ENCODE results near the gene RERG. TPM values are rescaled to one million over a fixed set of nuclear protein-coding genes. Genes with fewer than 3 reads are reported as not detected.

The RERG gene
- total RNA-seq, 4 donors from 2014 or later, result 61.6 to 236 (median 150) TPM

DNA sequence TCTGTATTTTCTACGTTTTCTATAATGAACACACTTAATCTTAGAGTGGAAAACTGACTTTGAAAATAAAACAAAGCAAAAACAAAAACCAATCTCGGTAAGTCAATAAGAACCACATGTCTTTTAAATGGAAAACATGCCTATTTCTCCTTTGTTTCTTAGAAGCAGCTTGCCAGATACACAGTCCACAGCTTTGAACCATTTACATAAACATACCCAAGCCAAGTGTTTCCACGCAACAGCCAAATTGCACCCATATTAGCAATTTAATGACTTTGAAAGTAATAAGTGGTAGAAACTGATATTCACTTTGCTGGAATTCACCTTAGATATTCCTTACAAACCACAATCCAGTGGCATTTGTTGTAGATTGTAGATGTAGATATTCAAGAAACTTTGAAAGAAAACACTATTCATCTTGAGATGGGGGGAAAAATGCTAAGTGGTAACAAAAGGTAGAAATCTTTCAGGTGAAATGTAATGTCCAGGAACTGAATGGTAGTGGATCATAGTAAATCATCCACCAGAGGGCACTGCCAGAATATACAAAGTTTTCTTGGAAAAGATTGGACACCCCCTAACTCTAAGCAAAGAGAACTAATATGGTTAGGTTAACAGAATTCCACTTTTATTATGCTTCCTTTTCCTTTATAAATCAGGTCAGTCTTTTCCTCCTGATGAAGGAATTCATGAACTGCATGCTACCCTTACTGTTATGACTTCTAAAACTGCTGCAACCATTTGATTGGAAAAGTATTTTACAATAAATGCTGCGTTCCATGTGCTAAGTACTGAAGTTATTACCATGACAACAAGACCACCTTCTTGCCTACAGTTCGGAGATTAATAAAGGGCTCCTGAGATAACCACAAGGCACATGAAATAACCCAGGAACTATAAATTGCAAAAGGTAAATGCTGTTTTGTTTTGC lies 69.8 kb downstream of the RERG start:
- H3K36me3 ChIP-seq, result no peaks in the 10 kb centered on the region
- peak overlapping the region in 1 of 2 donors; percentile 0 for H3K4me3 ChIP-seq
- intact Hi-C loops (cut with DNase I; ENCODE audit: low total_unique reads), result loop anchor here (10.0 kb wide), 1 partner anchor 63 kb away; no protein-coding TSS in a partner anchor
- H3K27me3 ChIP-seq, result no peaks in the 10 kb centered on the region
- no peaks in the 10 kb centered on the region for H3K9me3 ChIP-seq
- DNase-seq, result no peak
- peak overlapping the region; percentile 92 to 95 for H3K27ac ChIP-seq
- TF ChIP-seq POLR2A (IDR thresholded peaks at IDR 0.05), result no peak
- TF ChIP-seq, protein P1, sequence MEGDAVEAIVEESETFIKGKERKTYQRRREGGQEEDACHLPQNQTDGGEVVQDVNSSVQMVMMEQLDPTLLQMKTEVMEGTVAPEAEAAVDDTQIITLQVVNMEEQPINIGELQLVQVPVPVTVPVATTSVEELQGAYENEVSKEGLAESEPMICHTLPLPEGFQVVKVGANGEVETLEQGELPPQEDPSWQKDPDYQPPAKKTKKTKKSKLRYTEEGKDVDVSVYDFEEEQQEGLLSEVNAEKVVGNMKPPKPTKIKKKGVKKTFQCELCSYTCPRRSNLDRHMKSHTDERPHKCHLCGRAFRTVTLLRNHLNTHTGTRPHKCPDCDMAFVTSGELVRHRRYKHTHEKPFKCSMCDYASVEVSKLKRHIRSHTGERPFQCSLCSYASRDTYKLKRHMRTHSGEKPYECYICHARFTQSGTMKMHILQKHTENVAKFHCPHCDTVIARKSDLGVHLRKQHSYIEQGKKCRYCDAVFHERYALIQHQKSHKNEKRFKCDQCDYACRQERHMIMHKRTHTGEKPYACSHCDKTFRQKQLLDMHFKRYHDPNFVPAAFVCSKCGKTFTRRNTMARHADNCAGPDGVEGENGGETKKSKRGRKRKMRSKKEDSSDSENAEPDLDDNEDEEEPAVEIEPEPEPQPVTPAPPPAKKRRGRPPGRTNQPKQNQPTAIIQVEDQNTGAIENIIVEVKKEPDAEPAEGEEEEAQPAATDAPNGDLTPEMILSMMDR (IDR thresholded peaks at IDR 0.05), result peak; percentile 47 to 74 (median 52)
- H3K4me1 ChIP-seq, result peaks cover 17 to 33% of the 10 kb centered on the region in 2 donors

DNA sequence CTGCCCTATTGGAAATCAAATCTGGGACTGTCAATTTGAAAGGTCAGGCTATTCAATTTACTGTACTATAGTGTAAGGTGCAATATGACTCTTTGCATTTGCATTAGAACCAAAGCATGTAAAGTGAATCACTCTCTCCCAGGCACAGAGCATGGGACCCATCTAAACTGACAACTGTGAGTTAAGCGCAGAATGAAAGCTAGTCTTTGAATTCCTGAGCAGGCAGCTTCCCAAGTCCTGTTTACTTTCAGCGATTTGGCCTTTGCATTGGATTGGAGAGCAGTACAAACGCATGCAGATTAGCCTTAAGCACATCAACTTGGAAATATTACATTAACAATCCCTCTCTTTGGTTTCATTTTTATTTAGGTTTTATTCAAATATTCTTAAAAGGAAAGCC lies 74.6 kb downstream of the RERG start:
- Histone ChIP-seq H3K9me3 (no peaks in the 10 kb centered on the region), H3K4me3 (peak overlapping the region in 1 of 2 donors; percentile 5), H3K36me3 (no peaks in the 10 kb centered on the region), H3K27me3 (no peaks in the 10 kb centered on the region), H3K27ac (peak overlapping the region; percentile 92 to 95), H3K4me1 (peaks cover 11 to 13% of the 10 kb centered on the region in 2 donors)
- no peak for DNase-seq
- intact Hi-C loops (cut with DNase I; ENCODE audit: low total_unique reads), result no loop called here
- no peak for TF ChIP-seq POLR2A (IDR thresholded peaks at IDR 0.05)
- TF ChIP-seq, protein P1 (IDR thresholded peaks at IDR 0.05), result no peak

DNA sequence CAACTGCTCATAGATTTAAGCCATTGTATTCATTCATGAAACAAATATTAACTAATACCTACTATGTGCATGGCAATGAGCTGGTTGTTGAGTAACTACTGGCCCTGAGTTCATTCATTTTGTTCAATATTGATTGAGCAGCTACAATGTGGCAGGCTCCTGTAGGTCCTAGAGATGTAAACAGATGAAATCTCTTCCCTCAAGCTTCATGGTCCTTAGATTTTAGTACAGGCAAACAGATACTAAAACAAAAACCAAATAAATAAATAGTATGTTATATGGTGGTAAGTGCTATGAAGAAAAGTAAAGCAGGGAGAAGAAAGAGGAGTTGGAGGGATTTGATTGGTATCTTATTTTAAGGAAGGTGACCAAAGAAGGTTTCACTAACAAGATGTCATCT lies 77.8 kb downstream of the RERG start:
- no peak for DNase-seq
- Histone ChIP-seq H3K36me3 (no peaks in the 10 kb centered on the region), H3K27me3 (no peaks in the 10 kb centered on the region), H3K27ac (peak overlapping the region in 1 of 2 donors; percentile 95), H3K9me3 (no peaks in the 10 kb centered on the region), H3K4me3 (no peak overlapping the region), H3K4me1 (peaks cover 7 to 17% of the 10 kb centered on the region in 2 donors)
- no peak for TF ChIP-seq POLR2A (IDR thresholded peaks at IDR 0.05)
- intact Hi-C loops (cut with DNase I; ENCODE audit: low total_unique reads), result no loop called here

DNA sequence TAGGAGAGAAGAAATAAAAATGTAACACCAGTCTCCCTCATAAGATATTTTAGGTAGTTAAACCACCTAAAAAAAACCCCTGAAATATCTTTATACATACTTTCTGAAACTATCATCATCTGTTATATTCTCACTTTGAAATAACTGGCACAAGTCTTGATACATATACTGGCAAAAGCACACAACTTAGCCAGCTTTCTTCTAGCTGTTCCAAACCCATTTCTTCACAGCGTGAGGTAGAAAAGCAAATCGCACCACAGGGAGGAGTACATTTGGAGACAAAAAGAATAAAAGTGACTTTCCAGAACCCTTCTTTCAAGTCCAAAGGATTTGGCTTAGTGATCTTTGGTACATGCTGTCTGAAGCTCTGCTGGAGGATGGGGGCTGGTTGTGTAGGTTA lies 78.5 kb downstream of the RERG start:
- intact Hi-C loops (cut with DNase I; ENCODE audit: low total_unique reads), result no loop called here
- DNase-seq, result no peak

DNA sequence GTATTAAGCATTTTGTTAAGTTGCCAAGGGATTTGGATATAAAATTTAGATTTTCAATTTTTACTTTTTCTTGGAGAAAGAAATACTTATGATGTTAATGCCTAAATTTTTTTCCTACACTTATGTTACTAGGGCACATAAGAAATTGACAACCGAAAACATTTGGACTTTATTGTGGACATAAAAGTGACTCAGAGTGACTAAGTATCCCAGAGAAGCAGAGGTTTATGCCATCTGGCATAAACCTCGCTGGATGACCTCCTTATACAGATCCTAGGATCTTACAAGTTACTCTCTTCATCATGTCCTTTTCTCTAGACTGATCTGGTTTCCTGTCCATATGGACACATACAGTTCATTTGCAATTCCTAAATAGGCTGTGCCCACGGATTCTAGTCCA lies 89.8 kb downstream of the RERG start:
- peaks cover 8 to 19% of the 10 kb centered on the region in 2 donors for H3K4me1 ChIP-seq
- peak in 1 of 2 donors; percentile 47 for DNase-seq
- no peaks in the 10 kb centered on the region for H3K9me3 ChIP-seq
- intact Hi-C loops (cut with DNase I; ENCODE audit: low total_unique reads), result no loop called here
- H3K27ac ChIP-seq, result peak overlapping the region; percentile 76 to 79
- H3K4me3 ChIP-seq, result no peak overlapping the region
- no peaks in the 10 kb centered on the region for H3K36me3 ChIP-seq
- no peaks in the 10 kb centered on the region for H3K27me3 ChIP-seq
- TF ChIP-seq POLR2A (IDR thresholded peaks at IDR 0.05), result no peak
- TF ChIP-seq, protein P1 (IDR thresholded peaks at IDR 0.05), result no peak

More for the DNA sequence above, 78.5 kb downstream of the RERG start:
- TF ChIP-seq, protein P1 (IDR thresholded peaks at IDR 0.05), result no peak
- no peak for TF ChIP-seq POLR2A (IDR thresholded peaks at IDR 0.05)
- Histone ChIP-seq H3K9me3 (no peaks in the 10 kb centered on the region), H3K36me3 (no peaks in the 10 kb centered on the region), H3K4me3 (no peak overlapping the region), H3K4me1 (peaks cover 7 to 17% of the 10 kb centered on the region in 2 donors), H3K27ac (peak overlapping the region; percentile 17 to 51), H3K27me3 (no peaks in the 10 kb centered on the region)

Measured in uterus (tissue), 4 donors.